GM12891 (cell line): ENCODE results near the gene STAT3.
"Not testable (repeated sequence)": the region's sequence is repeated elsewhere in the genome, so short reads cannot be mapped to it uniquely, and the experiment has no call there.

Experiments used
- DNase-seq: peaks from one replicate; pipeline ENCODE4 v3.0.0; 2011; ENCODE audit warnings: low spot score; ENCODE audit not compliant: insufficient read length
- FAIRE-seq: peaks from 2 replicates; lab custom pipeline; 2011; peaks lifted over from hg19 to GRCh38; lab: Jason Lieb, UNC
- PAX5 ChIP-seq: IDR thresholded peaks from 2 replicates; pipeline ENCODE4 v1.6.1; 2011; ENCODE audit warnings: low read length, moderate library complexity, mild to moderate bottlenecking; ENCODE audit not compliant: insufficient read depth, severe bottlenecking
- POLR2A ChIP-seq: IDR thresholded peaks from 2 replicates; pipeline ENCODE4 v1.6.1; 2011; ENCODE audit warnings: low read depth, low read length, control low read depth
- POLR2AphosphoS5 ChIP-seq: IDR thresholded peaks from 2 replicates; pipeline ENCODE4 v1.6.1; 2011; ENCODE audit warnings: low read depth, low read length, control low read depth
- POU2F2 ChIP-seq: IDR thresholded peaks from 2 replicates; pipeline ENCODE4 v1.6.1; 2011; ENCODE audit warnings: low read depth, mild to moderate bottlenecking, control low read depth, low read length, moderate library complexity
- SPI1 ChIP-seq: IDR thresholded peaks from 2 replicates; pipeline ENCODE4 v1.6.1; 2011; ENCODE audit warnings: low read depth, low read length, control low read depth
- TAF1 ChIP-seq: IDR thresholded peaks from 2 replicates; pipeline ENCODE4 v1.6.1; 2011; ENCODE audit warnings: low read depth, low read length, control low read depth

The STAT3 gene

GRCh38 chr17:42386777-42387657 lies 1.2 kb downstream of the STAT3 start:
- FAIRE-seq: no peak
- TF ChIP-seq SPI1: no peak
- DNase-seq: no peak

GRCh38 chr17:42381898-42382297 lies 6.3 kb downstream of the STAT3 start:
- no peak for FAIRE-seq
- TF ChIP-seq SPI1 (no peak), POU2F2 (no peak), PAX5 (no peak), POLR2A (no peak), POLR2AphosphoS5 (no peak), TAF1 (no peak)
- no peak for DNase-seq

- DNase-seq (no peak), FAIRE-seq (no peak)
- TF ChIP-seq TAF1: no peak
- TF ChIP-seq POLR2A: no peak
- TF ChIP-seq SPI1: no peak
- no peak for TF ChIP-seq POU2F2
- TF ChIP-seq PAX5: no peak
- no peak for TF ChIP-seq POLR2AphosphoS5
Observed at GRCh38 chr17:42380935-42381334, 7.3 kb downstream of the STAT3 start.

- TF ChIP-seq POLR2AphosphoS5 (no peak), POU2F2 (peak; percentile 82)
- FAIRE-seq: peak; percentile 83
- DNase-seq: no peak
Observed at GRCh38 chr17:42378959-42379594, 9.2 kb downstream of the STAT3 start.

DNA sequence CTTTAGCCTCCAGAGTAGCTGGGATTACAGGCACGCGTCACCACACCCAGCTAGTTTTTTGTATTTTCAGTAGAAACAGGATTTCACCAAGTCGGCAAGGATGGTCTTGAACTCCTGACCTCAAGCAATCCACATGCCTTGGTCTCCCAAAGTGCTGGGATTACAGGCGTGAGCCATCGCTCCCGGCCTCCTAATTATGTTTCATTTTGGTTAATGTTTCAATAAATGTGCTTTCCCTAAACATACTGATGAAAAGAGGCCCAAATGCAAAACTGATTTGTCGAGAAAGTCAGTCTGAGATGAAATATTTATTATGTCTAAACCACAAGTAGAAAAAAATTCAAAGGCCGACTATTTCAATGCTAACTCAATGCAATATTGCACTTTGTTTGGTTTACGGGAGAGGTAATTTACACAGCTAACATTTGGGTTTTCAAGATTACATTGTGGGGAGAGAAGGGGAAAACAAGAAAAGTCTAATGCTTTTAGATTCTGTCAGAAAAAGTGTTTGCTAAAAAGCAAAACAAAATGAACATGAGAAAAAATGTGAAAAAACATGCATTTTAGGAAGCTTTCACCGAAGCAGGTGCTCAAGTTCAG lies 9.8 kb downstream of the STAT3 start:
- FAIRE-seq (no peak), DNase-seq (no peak)
- no peak for TF ChIP-seq TAF1

DNA sequence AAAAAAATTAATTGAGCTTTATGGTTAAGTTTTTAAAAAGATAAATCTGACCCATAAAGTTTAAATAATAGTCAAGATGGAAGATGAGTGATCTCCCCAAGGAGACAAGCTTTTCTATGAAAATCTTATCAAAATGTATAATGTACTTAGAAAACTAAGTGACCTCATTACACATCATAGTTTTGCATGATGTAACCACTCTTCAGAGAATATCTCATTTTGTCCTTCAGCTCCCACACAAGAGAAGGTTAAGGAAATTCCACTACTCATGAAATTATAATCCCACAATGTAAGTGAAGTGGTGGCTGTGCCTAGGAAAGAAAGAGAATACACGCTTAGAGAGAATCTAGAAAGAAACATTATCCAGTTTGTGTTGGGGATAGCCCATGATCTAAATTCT lies 14.3 kb downstream of the STAT3 start:
- TF ChIP-seq POU2F2: no peak
- no peak for TF ChIP-seq POLR2A
- TF ChIP-seq PAX5: no peak
- no peak for TF ChIP-seq TAF1
- FAIRE-seq (no peak), DNase-seq (no peak)

DNA sequence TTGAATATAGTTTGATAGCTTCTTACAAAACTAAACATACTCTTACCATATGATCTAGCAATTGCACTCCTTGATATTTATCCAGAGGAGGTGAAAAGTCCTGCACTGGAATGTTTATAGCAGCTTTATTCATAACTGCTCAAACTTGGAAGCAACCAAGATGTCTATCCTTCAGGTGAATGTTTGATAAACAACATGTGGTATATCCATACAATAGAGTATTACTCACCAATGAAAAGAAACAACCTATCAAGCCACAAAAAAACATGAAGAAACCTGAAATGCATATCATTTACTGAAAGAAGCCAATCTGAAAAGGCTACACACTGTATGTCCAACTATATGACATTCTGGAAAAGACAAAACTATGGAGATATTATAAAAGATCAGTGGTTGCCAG lies 16.1 kb downstream of the STAT3 start:
- DNase-seq: no peak
- FAIRE-seq: no peak
- TF ChIP-seq TAF1 (no peak), POU2F2 (no peak), POLR2AphosphoS5 (no peak), SPI1 (no peak), POLR2A (no peak), PAX5 (no peak)

DNA sequence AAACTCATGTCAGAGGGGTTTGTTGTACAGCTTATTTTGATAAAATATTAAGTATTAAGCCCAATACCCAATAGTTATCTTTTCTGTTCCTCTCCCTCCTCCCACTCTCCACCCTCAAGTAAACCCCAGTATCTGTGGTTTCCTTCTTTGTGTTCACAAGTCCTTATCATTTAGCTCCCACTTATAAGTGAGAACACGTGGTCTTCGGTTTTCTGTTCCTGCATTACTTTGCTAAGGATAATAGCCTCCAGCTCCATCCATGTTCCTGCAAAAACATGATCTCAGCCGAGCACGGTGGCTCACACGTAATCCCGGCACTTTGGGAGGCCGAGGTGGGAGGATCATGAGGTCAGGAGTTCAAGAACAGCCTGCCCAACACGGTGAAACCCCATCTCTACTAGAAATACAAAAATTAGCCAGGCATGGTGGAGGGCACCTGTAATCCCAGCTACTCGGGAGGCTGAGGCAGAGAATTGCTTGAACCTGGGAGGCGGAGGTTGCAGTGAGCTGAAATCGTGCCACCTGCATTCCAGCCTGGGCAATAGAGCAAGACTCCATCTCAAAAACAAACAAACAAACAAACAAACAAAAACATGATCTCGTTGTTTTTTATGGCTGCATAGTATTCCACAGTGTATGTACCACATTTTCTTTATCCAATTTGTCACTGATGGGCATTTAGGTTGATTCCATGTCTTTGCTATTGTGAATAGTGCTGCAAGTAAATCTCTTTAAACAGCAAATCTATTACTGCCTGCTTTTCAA lies 19.3 kb downstream of the STAT3 start:
- not testable (repeated sequence) for DNase-seq, FAIRE-seq

DNA sequence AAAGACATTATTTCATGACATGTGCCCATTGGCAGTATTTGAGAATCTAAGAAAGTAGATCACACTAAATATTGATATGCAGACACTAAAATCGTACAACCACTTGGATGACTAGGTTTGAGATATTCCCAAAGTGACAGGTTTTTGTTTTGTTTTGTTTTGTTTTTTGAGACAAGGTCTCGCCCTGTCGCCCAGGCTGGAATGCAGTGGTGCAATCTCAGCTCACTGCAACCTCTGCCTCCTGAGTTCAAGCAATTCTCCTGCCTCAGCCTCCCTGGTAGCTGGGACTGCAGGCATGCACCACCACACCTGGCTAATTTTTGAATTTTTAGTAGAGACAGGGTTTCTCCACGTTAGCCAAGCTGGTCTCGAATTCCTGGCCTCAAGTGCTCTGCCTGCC lies 19.9 kb downstream of the STAT3 start:
- not testable (repeated sequence) for DNase-seq, FAIRE-seq

- not testable (repeated sequence) for FAIRE-seq, DNase-seq
Observed at GRCh38 chr17:42366176-42367023, 21.8 kb downstream of the STAT3 start.
